AG04450 (cell line): ENCODE measurements around the gene ARID3A. TPM values are rescaled to one million over a fixed set of nuclear protein-coding genes. Genes with fewer than 3 reads are reported as not detected.
A peak's percentile ranks its signal among the peaks of the same experiment; 100 is the strongest.
"Not testable (repeated sequence)": the region's sequence is repeated elsewhere in the genome, so short reads cannot be mapped to it uniquely, and the experiment has no call there.

Experiments
- CTCF ChIA-PET: fragments of 300-600, 350-600 bp; formaldehyde crosslinking; extraction: SDS; loops from one replicate; lab custom pipeline; 2022; ENCODE audit warnings: antibody characterized with exemption, inconsistent platforms; lab: Charles Lee
- POLR2A ChIA-PET: fragments of 350-600 bp; formaldehyde crosslinking; extraction: SDS; loops from one replicate; lab custom pipeline; 2021; ENCODE audit warnings: antibody characterized with exemption, inconsistent platforms; lab: Yijun Ruan, JAX
- DNase-seq: peaks from one replicate; pipeline ENCODE4 v3.0.0-alpha.2; 2011; ENCODE audit warnings: low read depth, low spot score
- H3K27ac ChIP-seq: one replicate; pipeline ENCODE4 v1.5.1; 2012; ENCODE audit warnings: low read depth, low read length, control low read depth
- H3K27me3 ChIP-seq: one replicate; pipeline ENCODE4 v1.6.0; 2012; ENCODE audit warnings: low read length; ENCODE audit not compliant: control insufficient read depth, insufficient read depth
- H3K4me3 ChIP-seq: 2 replicates; pipeline ENCODE4 v1.5.1; 2011; ENCODE audit warnings: mild to moderate bottlenecking, low read depth, low read length, control low read depth
- H3K9me3 ChIP-seq: 2 replicates; pipeline ENCODE4 v1.5.1; 2012; ENCODE audit warnings: low read length; ENCODE audit not compliant: control insufficient read depth, insufficient read depth
- polyA plus RNA-seq: library from polyadenylated mRNA; depleted of rRNA; stranded (reverse); fragments of >200 nt; gene quantifications from 2 replicates; pipeline ENCODE4 v1.2.3, GENCODE V29; 2011; rRNA removed
- small RNA-seq: library from RNA; depleted of rRNA; stranded (forward); fragments of <200 nt; gene quantifications from one replicate; pipeline ENCODE3, GENCODE V24; 2012; ENCODE audit warnings: low read depth; ENCODE audit not compliant: insufficient read length
- TF ChIP-seq, protein P1 (sequence below): IDR thresholded peaks from 2 replicates; pipeline ENCODE4 v1.5.1; 2011; ENCODE audit warnings: low read depth, low read length, control low read depth, inconsistent platforms

Gene ARID3A
- polyA plus RNA-seq, 1 experiment: 7.6 TPM

DNA sequence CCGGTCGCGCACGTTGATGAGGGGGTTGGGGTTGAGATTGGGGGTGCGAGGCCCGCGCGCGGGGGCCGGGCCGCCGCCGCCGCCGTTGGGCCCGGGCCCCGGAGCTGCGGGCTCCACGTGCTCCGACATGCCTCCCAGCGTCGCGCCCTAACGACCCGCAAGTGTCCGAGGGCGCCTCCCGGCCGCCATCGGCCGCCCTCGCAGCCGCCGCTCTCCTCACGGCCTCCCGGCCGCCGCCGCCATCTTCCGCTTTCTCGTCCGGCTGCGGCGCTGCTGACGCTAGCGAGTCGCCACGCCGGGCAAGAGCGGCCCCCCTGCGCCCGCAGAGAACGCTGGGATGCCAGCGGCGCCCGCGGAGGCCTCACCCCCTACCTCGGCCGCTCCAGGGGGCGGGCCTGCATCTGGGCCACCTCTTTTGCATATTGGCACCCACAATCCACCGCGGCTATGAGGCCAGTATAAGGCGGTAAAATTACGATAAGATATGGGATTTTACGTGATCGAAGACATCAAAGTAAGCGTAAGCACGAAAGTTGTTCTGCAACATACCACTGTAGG, 95.1 kb downstream of the ARID3A start, which contains the start of gene TMEM259:
Gene TMEM259 (minus strand): TSS at position 256 of the 558 bp plus-strand sequence. CDS start 127 bp downstream, at position 129.
- H3K27me3 ChIP-seq: no peaks in the 10 kb centered on the region
- H3K27ac ChIP-seq: peak within 1 kb of the TSS; percentile 82
- TF ChIP-seq, protein P1, sequence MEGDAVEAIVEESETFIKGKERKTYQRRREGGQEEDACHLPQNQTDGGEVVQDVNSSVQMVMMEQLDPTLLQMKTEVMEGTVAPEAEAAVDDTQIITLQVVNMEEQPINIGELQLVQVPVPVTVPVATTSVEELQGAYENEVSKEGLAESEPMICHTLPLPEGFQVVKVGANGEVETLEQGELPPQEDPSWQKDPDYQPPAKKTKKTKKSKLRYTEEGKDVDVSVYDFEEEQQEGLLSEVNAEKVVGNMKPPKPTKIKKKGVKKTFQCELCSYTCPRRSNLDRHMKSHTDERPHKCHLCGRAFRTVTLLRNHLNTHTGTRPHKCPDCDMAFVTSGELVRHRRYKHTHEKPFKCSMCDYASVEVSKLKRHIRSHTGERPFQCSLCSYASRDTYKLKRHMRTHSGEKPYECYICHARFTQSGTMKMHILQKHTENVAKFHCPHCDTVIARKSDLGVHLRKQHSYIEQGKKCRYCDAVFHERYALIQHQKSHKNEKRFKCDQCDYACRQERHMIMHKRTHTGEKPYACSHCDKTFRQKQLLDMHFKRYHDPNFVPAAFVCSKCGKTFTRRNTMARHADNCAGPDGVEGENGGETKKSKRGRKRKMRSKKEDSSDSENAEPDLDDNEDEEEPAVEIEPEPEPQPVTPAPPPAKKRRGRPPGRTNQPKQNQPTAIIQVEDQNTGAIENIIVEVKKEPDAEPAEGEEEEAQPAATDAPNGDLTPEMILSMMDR: no peak
- ChIA-PET POLR2A (interaction anchor here (0.6 to 1.4 kb wide), 9 partner anchors 16 to 248 kb away, joined by 3 to 13 read pairs (median 4); partner anchors contain the start of genes ABCA7, CIRBP and GPX4), CTCF (interaction anchor here (1.0 kb wide), 1 partner anchor 220 kb away, joined by 3 read pairs; no protein-coding TSS in a partner anchor)
- H3K9me3 ChIP-seq: no peaks in the 10 kb centered on the region; the same call in 1 of the 2 replicates
- peak; percentile 93 for DNase-seq
- peak within 1 kb of the TSS; percentile 91 for H3K4me3 ChIP-seq

DNA sequence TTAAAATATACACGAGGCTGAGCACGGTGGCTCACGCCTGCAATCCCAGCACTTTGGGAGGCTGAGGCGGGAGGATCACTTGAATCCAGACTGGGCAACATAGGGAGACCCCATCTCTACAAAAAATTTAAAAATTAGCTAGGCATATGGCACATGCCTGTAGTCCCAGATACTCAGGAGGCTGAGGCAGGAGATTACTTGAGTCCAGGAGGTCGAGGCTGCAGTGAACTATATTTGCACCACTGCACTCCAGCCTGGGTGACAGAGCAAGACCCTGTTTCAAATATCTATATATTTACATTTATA, 98.0 kb downstream of the ARID3A start:
- H3K4me3 ChIP-seq, H3K27me3 ChIP-seq, POLR2A ChIA-PET, DNase-seq, H3K27ac ChIP-seq, CTCF ChIA-PET: not testable (repeated sequence)
- H3K9me3 ChIP-seq: peaks cover 10% of the 10 kb centered on the region; the same call in 1 of the 2 replicates

DNA sequence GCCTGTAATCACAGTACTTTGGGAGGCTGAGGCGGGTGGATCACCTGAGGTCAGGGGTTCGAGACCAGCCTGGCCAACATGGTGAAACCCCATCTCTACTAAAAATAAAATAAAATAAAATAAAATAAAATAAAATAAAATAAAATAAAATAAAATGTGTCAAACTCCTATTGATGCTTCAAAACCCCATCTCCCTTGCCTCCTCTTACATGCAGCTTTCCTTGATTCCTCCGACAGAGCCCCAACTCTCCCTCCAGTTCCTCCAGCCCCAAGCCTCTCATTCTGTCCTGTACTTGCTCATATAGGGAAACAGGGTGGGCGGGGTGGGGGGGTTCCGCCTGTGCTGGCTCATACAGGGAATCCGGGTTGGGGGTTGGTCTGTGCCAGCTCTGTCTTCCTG, 99.2 kb downstream of the ARID3A start:
- POLR2A ChIA-PET: interaction anchor here (0.7 to 7.2 kb wide), 4 partner anchors 8 to 244 kb away, joined by 5 to 126 read pairs (median 10); partner anchors contain the start of genes ABCA7 and CIRBP
- H3K4me3 ChIP-seq, CTCF ChIA-PET, DNase-seq, H3K27me3 ChIP-seq, H3K27ac ChIP-seq: not testable (repeated sequence)
- H3K9me3 ChIP-seq: peaks cover 10% of the 10 kb centered on the region; the same call in 1 of the 2 replicates

Small RNA genes within 50 kb of the gene (small RNA-seq; reads per million reads assigned to genes)
- 5.6 reads per million, percentile 54 among the genes with 10 or more reads in this experiment for gene RNU6-2
- 1.3 reads per million for gene RNU6-9

Other genes starting within 250 kb of the ARID3A start
- gene FSTL3, start 249.6 kb upstream of the ARID3A start, polyA plus RNA-seq: 21.2 and 23.2 TPM in 2 replicates
- not detected in 2 replicates for gene PRSS57, start 230.6 kb upstream of the ARID3A start, polyA plus RNA-seq
- gene PALM, start 217.1 kb upstream of the ARID3A start, polyA plus RNA-seq: 1.8 and 2.4 TPM in 2 replicates
- 0.07 and 0.09 TPM in 2 replicates for gene MISP, start 174.9 kb upstream of the ARID3A start, polyA plus RNA-seq
- 141 and 216 TPM in 2 replicates for gene PTBP1, start 128.6 kb upstream of the ARID3A start, polyA plus RNA-seq
- 1.3 and 2.2 TPM in 2 replicates for gene PLPPR3, start 104.1 kb upstream of the ARID3A start, polyA plus RNA-seq
- 0.04 TPM in 1 of 2 replicates, not detected in the other for gene AZU1, start 98.2 kb upstream of the ARID3A start, polyA plus RNA-seq
- not detected in 2 replicates for gene PRTN3, start 85.0 kb upstream of the ARID3A start, polyA plus RNA-seq
- gene ELANE, start 73.7 kb upstream of the ARID3A start, polyA plus RNA-seq: not detected in 2 replicates
- 0.45 and 1.0 TPM in 2 replicates for gene CFD, start 66.4 kb upstream of the ARID3A start, polyA plus RNA-seq
- 22.7 and 31.7 TPM in 2 replicates for gene MED16, start 32.8 kb upstream of the ARID3A start, polyA plus RNA-seq
- not detected in 2 replicates for gene RNU6-9, start 32.6 kb upstream of the ARID3A start, polyA plus RNA-seq
- 24.0 and 30.9 TPM in 2 replicates for gene R3HDM4, start 12.8 kb upstream of the ARID3A start, polyA plus RNA-seq
- not detected in 2 replicates for gene KISS1R, start 8.7 kb upstream of the ARID3A start, polyA plus RNA-seq
- gene WDR18, start 58.3 kb downstream of the ARID3A start, polyA plus RNA-seq: 24.5 and 36.3 TPM in 2 replicates
- 0.24 and 0.38 TPM in 2 replicates for gene GRIN3B, start 74.4 kb downstream of the ARID3A start, polyA plus RNA-seq
- 55.8 and 74.0 TPM in 2 replicates for gene TMEM259, start 95.1 kb downstream of the ARID3A start, polyA plus RNA-seq
- gene RNU6-2, start 95.5 kb downstream of the ARID3A start, polyA plus RNA-seq: not detected in 2 replicates
- 302 and 362 TPM in 2 replicates for gene CNN2, start 100.6 kb downstream of the ARID3A start, polyA plus RNA-seq
- 1.5 and 1.6 TPM in 2 replicates for gene ABCA7, start 114.1 kb downstream of the ARID3A start, polyA plus RNA-seq
- gene ARHGAP45, start 141.1 kb downstream of the ARID3A start, polyA plus RNA-seq: 0.36 and 0.60 TPM in 2 replicates
- gene POLR2E, start 169.3 kb downstream of the ARID3A start, polyA plus RNA-seq: 140 and 172 TPM in 2 replicates
- gene GPX4, start 178.0 kb downstream of the ARID3A start, polyA plus RNA-seq: 627 and 865 TPM in 2 replicates
- 9.9 and 14.2 TPM in 2 replicates for gene SBNO2, start 248.2 kb downstream of the ARID3A start, polyA plus RNA-seq